Astrocyte of the cerebellum (primary cell): ENCODE measurements around the gene SLC17A9.

Source experiments
- DNase-seq: peaks from one replicate; pipeline ENCODE4 v3.0.0-alpha.2; 2011; ENCODE audit warnings: low read depth
- H3K4me3 ChIP-seq: 2 replicates; pipeline ENCODE4 v1.5.1; 2011; ENCODE audit warnings: mild to moderate bottlenecking, low read depth, low read length, moderate library complexity
- CTCF ChIP-seq: IDR thresholded peaks from 2 replicates; pipeline ENCODE4 v1.5.1; 2012; ENCODE audit warnings: low read length, low read depth, moderate library complexity, mild to moderate bottlenecking; ENCODE audit errors: missing control alignments
- in situ Hi-C: cut with HindIII; loops from 2 replicates; pipeline ENCODE4 v1.10.0; 2017; ENCODE audit warnings: low sequenced_read_pairs

Gene SLC17A9

GRCh38 chr20:62977613-62978560, 25.4 kb downstream of the SLC17A9 start:
- DNase-seq: no peak
- TF ChIP-seq CTCF: no peak
- H3K4me3 ChIP-seq: no peak overlapping the region
- in situ Hi-C loops: no loop called here

GRCh38 chr20:62978561-62978943, 26.0 kb downstream of the SLC17A9 start:
- TF ChIP-seq CTCF: no peak
- H3K4me3 ChIP-seq: no peak overlapping the region
- no peak for DNase-seq
- in situ Hi-C loops: no loop called here

- DNase-seq: no peak
These were observed 26.8 kb downstream of the SLC17A9 start for GRCh38 chr20:62979310-62979709.

GRCh38 chr20:62979876-62980373, 27.4 kb downstream of the SLC17A9 start:
- no peak for TF ChIP-seq CTCF
- in situ Hi-C loops: no loop called here
- no peak overlapping the region for H3K4me3 ChIP-seq

More at GRCh38 chr20:62979310-62979709, 26.8 kb downstream of the SLC17A9 start:
- in situ Hi-C loops: no loop called here
- no peak for TF ChIP-seq CTCF
- no peak overlapping the region for H3K4me3 ChIP-seq

GRCh38 chr20:62980380-62980960, 28.0 kb downstream of the SLC17A9 start:
- no peak for DNase-seq
- H3K4me3 ChIP-seq: no peak overlapping the region
- in situ Hi-C loops: no loop called here
- TF ChIP-seq CTCF: no peak

More at GRCh38 chr20:62979876-62980373, 27.4 kb downstream of the SLC17A9 start:
- no peak for DNase-seq

GRCh38 chr20:62980970-62981369, 28.5 kb downstream of the SLC17A9 start:
- in situ Hi-C loops: no loop called here
- no peak overlapping the region for H3K4me3 ChIP-seq
- TF ChIP-seq CTCF: no peak
- DNase-seq: no peak
